Esophagus squamous epithelium (tissue), 4 donors: ENCODE results near the gene TPO.

ENCODE experiments used
- CTCF ChIP-seq, 6 experiments: fragments of 450-650 bp in 4 of 6; fragments of 200-600 bp in 2 of 6; sonication (generic) in 2 of 6; IDR thresholded peaks; one replicate each; pipeline ENCODE4 v1.5.1; 2016 to 2019; ENCODE audit warnings: antibody characterized with exemption in 6 of 6, mild to moderate bottlenecking in 4 of 6, moderate library complexity in 4 of 6
- POLR2A ChIP-seq, 4 donors: fragments of 450-650 bp; IDR thresholded peaks; one replicate each; pipeline ENCODE4 v1.6.1; 2017; ENCODE audit warnings: antibody characterized with exemption in 4 of 4, mild to moderate bottlenecking in 4 of 4, moderate library complexity in 3 of 4

GRCh38 chr2:1488181-1488671, 75.0 kb downstream of the TPO start:
- TF ChIP-seq CTCF (IDR thresholded peaks at IDR 0.05), result no peak
- TF ChIP-seq POLR2A (IDR thresholded peaks at IDR 0.05), result no peak
